ENCODE results near the gene SOS1.

The SOS1 gene

GRCh38 chr2:38978296-38978903 lies 142.5 kb downstream of the SOS1 start:
- in situ Hi-C loops (cut with MboI; ENCODE audit: low sequenced_read_pairs) = no loop called here

GRCh38 chr2:38977047-38977446 lies 143.8 kb downstream of the SOS1 start:
- in situ Hi-C loops (cut with MboI; ENCODE audit: low sequenced_read_pairs) = no loop called here

- in situ Hi-C loops (cut with MboI; ENCODE audit: low sequenced_read_pairs) = no loop called here
Observed at GRCh38 chr2:38975042-38975441, 145.8 kb downstream of the SOS1 start.

- in situ Hi-C loops (cut with MboI; ENCODE audit: low sequenced_read_pairs) = no loop called here
Observed at GRCh38 chr2:38973266-38973665, 147.6 kb downstream of the SOS1 start.

- in situ Hi-C loops (cut with MboI; ENCODE audit: low sequenced_read_pairs) = no loop called here
Observed at GRCh38 chr2:38971377-38971776, 149.5 kb downstream of the SOS1 start.

GRCh38 chr2:38968021-38968420 lies 152.8 kb downstream of the SOS1 start:
- in situ Hi-C loops (cut with MboI; ENCODE audit: low sequenced_read_pairs) = no loop called here

GRCh38 chr2:38966678-38967077 lies 154.2 kb downstream of the SOS1 start:
- in situ Hi-C loops (cut with MboI; ENCODE audit: low sequenced_read_pairs) = no loop called here

GRCh38 chr2:38966006-38966405 lies 154.8 kb downstream of the SOS1 start:
- in situ Hi-C loops (cut with MboI; ENCODE audit: low sequenced_read_pairs) = no loop called here

- in situ Hi-C loops (cut with MboI; ENCODE audit: low sequenced_read_pairs) = no loop called here
Observed at GRCh38 chr2:38960609-38961320, 160.1 kb downstream of the SOS1 start.

- in situ Hi-C loops (cut with MboI; ENCODE audit: low sequenced_read_pairs) = no loop called here
Observed at GRCh38 chr2:38959938-38960608, 160.8 kb downstream of the SOS1 start.

- in situ Hi-C loops (cut with MboI; ENCODE audit: low sequenced_read_pairs) = no loop called here
Observed at GRCh38 chr2:38959466-38959865, 161.4 kb downstream of the SOS1 start.

GRCh38 chr2:38957972-38958371 lies 162.9 kb downstream of the SOS1 start:
- in situ Hi-C loops (cut with MboI; ENCODE audit: low sequenced_read_pairs) = no loop called here

GRCh38 chr2:38951766-38952165 lies 169.1 kb downstream of the SOS1 start:
- in situ Hi-C loops (cut with MboI; ENCODE audit: low sequenced_read_pairs) = no loop called here

- in situ Hi-C loops (cut with MboI; ENCODE audit: low sequenced_read_pairs) = no loop called here
Observed at GRCh38 chr2:38948995-38949394, 171.9 kb downstream of the SOS1 start.

GRCh38 chr2:38948387-38948882 lies 172.4 kb downstream of the SOS1 start:
- in situ Hi-C loops (cut with MboI; ENCODE audit: low sequenced_read_pairs) = no loop called here

- in situ Hi-C loops (cut with MboI; ENCODE audit: low sequenced_read_pairs) = no loop called here
Observed at GRCh38 chr2:38947241-38948239, 173.3 kb downstream of the SOS1 start.

GRCh38 chr2:38945911-38946310 lies 174.9 kb downstream of the SOS1 start:
- in situ Hi-C loops (cut with MboI; ENCODE audit: low sequenced_read_pairs) = no loop called here

- in situ Hi-C loops (cut with MboI; ENCODE audit: low sequenced_read_pairs) = no loop called here
Observed at GRCh38 chr2:38945372-38945771, 175.5 kb downstream of the SOS1 start.

GRCh38 chr2:38943784-38944183 lies 177.1 kb downstream of the SOS1 start:
- in situ Hi-C loops (cut with MboI; ENCODE audit: low sequenced_read_pairs) = no loop called here

- in situ Hi-C loops (cut with MboI; ENCODE audit: low sequenced_read_pairs) = no loop called here
Observed at GRCh38 chr2:38940746-38941145, 180.1 kb downstream of the SOS1 start.

- in situ Hi-C loops (cut with MboI; ENCODE audit: low sequenced_read_pairs) = no loop called here
Observed at GRCh38 chr2:38937548-38937947, 183.3 kb downstream of the SOS1 start.

Data from HL-60/S4 treated with retinoic acid at 250 ng/mL for 4 days and 3 days (cell line).